ENCODE measurements around the gene SPTBN1.

Gene SPTBN1

DNA sequence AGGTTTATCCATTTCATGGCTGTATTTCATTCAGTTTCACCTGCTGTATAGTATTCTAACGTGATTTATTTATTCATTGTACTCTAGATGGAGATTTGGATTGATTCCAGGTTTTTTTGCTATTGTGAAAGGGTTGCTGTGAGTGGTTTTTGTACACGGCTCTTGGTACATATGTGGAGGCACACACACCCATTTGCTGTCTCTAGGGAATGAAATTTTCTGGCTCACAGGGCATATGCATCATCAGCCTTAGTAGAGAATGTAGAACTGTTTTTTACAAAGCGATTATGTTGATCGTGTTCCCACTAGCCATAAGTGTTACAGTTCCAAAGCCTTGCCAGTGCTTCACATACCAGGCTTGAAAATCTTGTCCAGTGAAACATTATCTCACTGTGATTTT, 5.1 kb downstream of the SPTBN1 start:
- no peaks in the 10 kb centered on the region for H3K27me3 ChIP-seq
- TF ChIP-seq, protein P1, sequence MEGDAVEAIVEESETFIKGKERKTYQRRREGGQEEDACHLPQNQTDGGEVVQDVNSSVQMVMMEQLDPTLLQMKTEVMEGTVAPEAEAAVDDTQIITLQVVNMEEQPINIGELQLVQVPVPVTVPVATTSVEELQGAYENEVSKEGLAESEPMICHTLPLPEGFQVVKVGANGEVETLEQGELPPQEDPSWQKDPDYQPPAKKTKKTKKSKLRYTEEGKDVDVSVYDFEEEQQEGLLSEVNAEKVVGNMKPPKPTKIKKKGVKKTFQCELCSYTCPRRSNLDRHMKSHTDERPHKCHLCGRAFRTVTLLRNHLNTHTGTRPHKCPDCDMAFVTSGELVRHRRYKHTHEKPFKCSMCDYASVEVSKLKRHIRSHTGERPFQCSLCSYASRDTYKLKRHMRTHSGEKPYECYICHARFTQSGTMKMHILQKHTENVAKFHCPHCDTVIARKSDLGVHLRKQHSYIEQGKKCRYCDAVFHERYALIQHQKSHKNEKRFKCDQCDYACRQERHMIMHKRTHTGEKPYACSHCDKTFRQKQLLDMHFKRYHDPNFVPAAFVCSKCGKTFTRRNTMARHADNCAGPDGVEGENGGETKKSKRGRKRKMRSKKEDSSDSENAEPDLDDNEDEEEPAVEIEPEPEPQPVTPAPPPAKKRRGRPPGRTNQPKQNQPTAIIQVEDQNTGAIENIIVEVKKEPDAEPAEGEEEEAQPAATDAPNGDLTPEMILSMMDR (IDR thresholded peaks at IDR 0.05) = no peak
- DNase-seq = no peak
- no peaks in the 10 kb centered on the region for H3K9me3 ChIP-seq
- peak overlapping the region; percentile 46 to 96 for H3K27ac ChIP-seq
- intact Hi-C loops (cut with DNase I; ENCODE audit: low total_unique reads) = no loop called here
- peaks cover 0 to 67% (median 27%) of the 10 kb centered on the region in 4 donors for H3K4me1 ChIP-seq
- no peaks in the 10 kb centered on the region for H3K36me3 ChIP-seq
- no peak overlapping the region for H3K4me3 ChIP-seq

DNA sequence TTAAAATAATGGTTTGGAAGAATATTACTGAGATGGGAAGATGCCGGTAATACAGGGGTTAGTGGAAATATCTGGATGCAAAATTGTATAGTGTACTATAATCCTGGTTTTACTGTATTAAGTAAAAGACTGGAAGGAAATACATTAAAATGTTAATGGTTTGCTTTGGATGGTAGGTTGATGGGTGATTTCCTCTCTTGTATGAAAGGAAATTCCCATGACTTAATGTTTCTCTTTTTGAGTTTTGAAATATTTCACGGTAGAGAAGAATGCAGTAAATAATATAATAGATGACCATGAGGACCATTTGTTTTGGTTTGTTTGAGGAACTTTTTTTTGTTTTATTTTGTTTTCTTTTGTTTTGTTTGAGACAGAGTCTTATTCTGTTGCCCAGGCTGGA, 8.2 kb downstream of the SPTBN1 start:
- no peaks in the 10 kb centered on the region for H3K9me3 ChIP-seq
- H3K4me3 ChIP-seq = no peak overlapping the region
- peaks cover 0 to 71% (median 23%) of the 10 kb centered on the region in 4 donors for H3K4me1 ChIP-seq
- H3K27me3 ChIP-seq = no peaks in the 10 kb centered on the region
- intact Hi-C loops (cut with DNase I; ENCODE audit: low total_unique reads) = no loop called here
- DNase-seq = no peak
- H3K27ac ChIP-seq = peak overlapping the region; percentile 23 to 25
- TF ChIP-seq, protein P1 (IDR thresholded peaks at IDR 0.05) = no peak
- no peaks in the 10 kb centered on the region for H3K36me3 ChIP-seq

DNA sequence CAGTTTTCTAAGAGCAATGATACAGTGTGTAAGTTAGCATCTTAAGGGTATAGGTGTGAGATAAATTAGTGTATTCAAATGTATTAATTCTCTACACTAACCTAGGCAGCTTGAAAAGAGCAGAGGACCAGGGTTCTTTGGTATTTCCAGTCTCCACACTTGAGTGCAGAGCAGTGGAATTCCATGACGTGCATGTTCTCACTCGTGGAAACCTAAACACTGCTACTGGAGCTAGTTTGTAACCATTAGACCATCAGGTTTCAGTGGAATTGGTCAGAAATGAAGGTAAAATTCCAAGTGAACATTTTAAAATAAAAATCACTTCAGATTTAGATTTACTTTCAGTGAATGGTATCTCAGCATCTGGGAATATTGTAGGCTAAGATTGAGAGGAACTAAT, 9.0 kb downstream of the SPTBN1 start:
- TF ChIP-seq, protein P1 (IDR thresholded peaks at IDR 0.05) = no peak
- H3K9me3 ChIP-seq = no peaks in the 10 kb centered on the region
- no peaks in the 10 kb centered on the region for H3K27me3 ChIP-seq
- peak overlapping the region; percentile 23 to 25 for H3K27ac ChIP-seq
- H3K4me3 ChIP-seq = no peak overlapping the region
- intact Hi-C loops (cut with DNase I; ENCODE audit: low total_unique reads) = no loop called here
- H3K36me3 ChIP-seq = no peaks in the 10 kb centered on the region
- DNase-seq = no peak
- peaks cover 0 to 71% (median 28%) of the 10 kb centered on the region in 4 donors for H3K4me1 ChIP-seq

DNA sequence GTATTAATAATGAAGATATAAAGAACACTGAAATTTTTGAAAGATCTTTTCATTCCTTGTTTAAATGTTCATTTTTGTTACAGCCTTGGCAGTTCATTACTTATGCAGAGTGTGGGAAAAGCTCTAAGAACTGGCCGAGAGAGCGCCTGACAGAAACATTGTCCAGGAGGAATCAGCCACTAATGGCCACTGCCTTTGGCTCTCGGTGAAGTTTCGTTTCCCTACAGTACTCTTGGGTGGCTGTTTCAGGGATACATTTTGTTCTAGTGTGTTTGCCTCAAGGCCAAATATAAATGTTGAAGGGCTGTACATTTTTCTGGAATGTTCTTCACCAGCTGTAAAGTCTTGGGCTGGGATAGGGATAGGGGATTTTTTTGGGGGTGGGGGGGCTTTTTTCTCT, 10.7 kb downstream of the SPTBN1 start:
- intact Hi-C loops (cut with DNase I; ENCODE audit: low total_unique reads) = no loop called here
- no peak for DNase-seq
- peak overlapping the region in 1 of 2 donors; percentile 24 for H3K4me3 ChIP-seq
- no peaks in the 10 kb centered on the region for H3K9me3 ChIP-seq
- peaks cover 4 to 71% (median 35%) of the 10 kb centered on the region in 4 donors for H3K4me1 ChIP-seq
- TF ChIP-seq, protein P1 (IDR thresholded peaks at IDR 0.05) = no peak
- H3K36me3 ChIP-seq = no peaks in the 10 kb centered on the region
- H3K27me3 ChIP-seq = no peaks in the 10 kb centered on the region
- peak overlapping the region; percentile 39 to 60 for H3K27ac ChIP-seq

DNA sequence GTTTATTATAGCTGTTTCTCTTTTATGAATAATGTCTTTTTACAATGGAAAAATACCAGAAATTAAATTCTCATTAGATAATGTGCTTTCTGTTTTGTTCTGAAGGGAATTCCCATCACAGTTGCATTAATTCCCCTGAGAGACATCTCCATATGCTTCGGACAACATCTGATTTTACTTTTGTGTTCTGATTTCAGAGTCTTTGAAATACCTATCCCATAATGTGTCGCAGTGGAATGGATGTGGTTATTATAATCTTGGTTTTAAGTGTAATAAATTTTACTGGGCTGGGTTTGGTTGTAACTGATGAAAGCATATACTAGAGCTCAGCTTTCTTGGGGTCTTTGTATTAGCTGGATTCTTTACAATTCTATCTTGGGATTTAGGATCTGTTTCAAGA, 12.5 kb downstream of the SPTBN1 start:
- H3K36me3 ChIP-seq = no peaks in the 10 kb centered on the region
- H3K4me1 ChIP-seq = peaks cover 4 to 79% (median 30%) of the 10 kb centered on the region in 4 donors
- H3K9me3 ChIP-seq = no peaks in the 10 kb centered on the region
- H3K27ac ChIP-seq = peak overlapping the region in 1 of 2 donors; percentile 52
- no peaks in the 10 kb centered on the region for H3K27me3 ChIP-seq
- intact Hi-C loops (cut with DNase I; ENCODE audit: low total_unique reads) = no loop called here
- DNase-seq = no peak
- TF ChIP-seq, protein P1 (IDR thresholded peaks at IDR 0.05) = no peak
- no peak overlapping the region for H3K4me3 ChIP-seq

All from tibial artery (tissue), 4 donors.